IPS DF 6.9 (cell line): Measurements from ENCODE around the gene SRGN.

ENCODE experiments used
- DNase-seq: peaks from one replicate; pipeline ENCODE4 v3.0.0-alpha.2; 2013; ENCODE audit warnings: low read depth, low spot score
- H3K27ac ChIP-seq: one replicate; pipeline ENCODE4 v1.5.1; 2013; ENCODE audit warnings: low read length, control low read depth
- H3K27me3 ChIP-seq: 2 replicates; pipeline ENCODE4 v1.6.1; 2013; ENCODE audit warnings: mild to moderate bottlenecking, low read length; ENCODE audit not compliant: control insufficient read depth, insufficient read depth
- H3K36me3 ChIP-seq: 2 replicates; pipeline ENCODE4 v1.6.1; 2013; ENCODE audit warnings: low read length; ENCODE audit not compliant: control insufficient read depth, insufficient read depth
- H3K4me1 ChIP-seq: 2 replicates; pipeline ENCODE4 v1.6.1; 2013; ENCODE audit warnings: low read length; ENCODE audit not compliant: control insufficient read depth, insufficient read depth
- H3K4me3 ChIP-seq: 2 replicates; pipeline ENCODE4 v1.5.1; 2013; ENCODE audit warnings: mild to moderate bottlenecking, low read length
- H3K9me3 ChIP-seq: 2 replicates; pipeline ENCODE4 v1.6.1; 2013; ENCODE audit warnings: low read length, inconsistent platforms; ENCODE audit not compliant: control insufficient read depth, insufficient read depth
- WGBS: extraction: QIAGEN DNeasy Blood & Tissue Kit; methylation state at CpG from one replicate; pipeline ENCODE4 v1.1.7; 2013; ENCODE audit warnings: mixed read lengths, missing lambda C conversion rate; ENCODE audit not compliant: insufficient read length, insufficient coverage; 5-methylcytosine and 5-hydroxymethylcytosine counted together

Gene SRGN

GRCh38 chr10:69062901-69063300 is 25.0 kb upstream of the SRGN start:
- no peak for DNase-seq
- H3K4me3 ChIP-seq: no peak overlapping the region
- no CpG with 5 or more reads among the region's 5 CpGs for WGBS

GRCh38 chr10:69064762-69065328 is 23.1 kb upstream of the SRGN start:
- Histone ChIP-seq H3K9me3 (no peaks in the 10 kb centered on the region), H3K27ac (no peak overlapping the region), H3K36me3 (no peaks in the 10 kb centered on the region), H3K27me3 (no peaks in the 10 kb centered on the region), H3K4me3 (no peak overlapping the region), H3K4me1 (0 out of 2 replicates have a peak, but pooled peaks cover 4% of the 10 kb centered on the region)
- no CpG with 5 or more reads among the region's 6 CpGs for WGBS
- DNase-seq: no peak

More at GRCh38 chr10:69062901-69063300, 25.0 kb upstream of the SRGN start:
- Histone ChIP-seq H3K27me3 (no peaks in the 10 kb centered on the region), H3K4me1 (no peaks in the 10 kb centered on the region), H3K36me3 (no peaks in the 10 kb centered on the region), H3K9me3 (no peaks in the 10 kb centered on the region), H3K27ac (no peak overlapping the region)

- H3K4me3 ChIP-seq: no peak overlapping the region
- 0 out of 2 replicates have a peak, but pooled peaks cover 4% of the 10 kb centered on the region for H3K4me1 ChIP-seq
- no peaks in the 10 kb centered on the region for H3K36me3 ChIP-seq
- no peaks in the 10 kb centered on the region for H3K9me3 ChIP-seq
- DNase-seq: no peak
- no peak overlapping the region for H3K27ac ChIP-seq
- H3K27me3 ChIP-seq: no peaks in the 10 kb centered on the region
- WGBS: no CpG with 5 or more reads among the region's 8 CpGs
These were observed 22.2 kb upstream of the SRGN start for GRCh38 chr10:69065406-69066361.

GRCh38 chr10:69067189-69067588 is 20.7 kb upstream of the SRGN start:
- Histone ChIP-seq H3K4me1 (0 out of 2 replicates have a peak, but pooled peaks cover 4% of the 10 kb centered on the region), H3K27me3 (no peaks in the 10 kb centered on the region), H3K9me3 (no peaks in the 10 kb centered on the region), H3K4me3 (no peak overlapping the region), H3K27ac (no peak overlapping the region), H3K36me3 (no peaks in the 10 kb centered on the region)
- DNase-seq: no peak
- WGBS: no CpG with 5 or more reads among the region's 3 CpGs

- no peaks in the 10 kb centered on the region for H3K9me3 ChIP-seq
- H3K4me1 ChIP-seq: 0 out of 2 replicates have a peak, but pooled peaks cover 4% of the 10 kb centered on the region
- no CpG with 5 or more reads among the region's 5 CpGs for WGBS
- H3K27me3 ChIP-seq: no peaks in the 10 kb centered on the region
- no peaks in the 10 kb centered on the region for H3K36me3 ChIP-seq
- no peak for DNase-seq
- H3K27ac ChIP-seq: no peak overlapping the region
- H3K4me3 ChIP-seq: no peak overlapping the region
These were observed 19.4 kb upstream of the SRGN start for GRCh38 chr10:69068549-69068948.

- 0 out of 2 replicates have a peak, but pooled peaks cover 4% of the 10 kb centered on the region for H3K4me1 ChIP-seq
- WGBS: no CpG with 5 or more reads among the region's 19 CpGs
- H3K36me3 ChIP-seq: no peaks in the 10 kb centered on the region
- no peak for DNase-seq
- H3K27ac ChIP-seq: no peak overlapping the region
- H3K9me3 ChIP-seq: no peaks in the 10 kb centered on the region
- no peaks in the 10 kb centered on the region for H3K27me3 ChIP-seq
- H3K4me3 ChIP-seq: no peak overlapping the region
These were observed 18.5 kb upstream of the SRGN start for GRCh38 chr10:69069090-69070042.

- no peaks in the 10 kb centered on the region for H3K9me3 ChIP-seq
- WGBS: no CpG with 5 or more reads among the region's 4 CpGs
- no peak overlapping the region for H3K4me3 ChIP-seq
- no peaks in the 10 kb centered on the region for H3K36me3 ChIP-seq
- H3K27me3 ChIP-seq: no peaks in the 10 kb centered on the region
- DNase-seq: no peak
- 0 out of 2 replicates have a peak, but pooled peaks cover 4% of the 10 kb centered on the region for H3K4me1 ChIP-seq
- H3K27ac ChIP-seq: no peak overlapping the region
These were observed 17.0 kb upstream of the SRGN start for GRCh38 chr10:69070951-69071350.

- no peak for DNase-seq
- Histone ChIP-seq H3K4me3 (no peak overlapping the region), H3K27me3 (no peaks in the 10 kb centered on the region), H3K27ac (no peak overlapping the region), H3K36me3 (no peaks in the 10 kb centered on the region), H3K9me3 (no peaks in the 10 kb centered on the region), H3K4me1 (0 out of 2 replicates have a peak, but pooled peaks cover 4% of the 10 kb centered on the region)
- WGBS: no CpG with 5 or more reads among the region's 6 CpGs
These were observed 16.3 kb upstream of the SRGN start for GRCh38 chr10:69071610-69072009.

DNA sequence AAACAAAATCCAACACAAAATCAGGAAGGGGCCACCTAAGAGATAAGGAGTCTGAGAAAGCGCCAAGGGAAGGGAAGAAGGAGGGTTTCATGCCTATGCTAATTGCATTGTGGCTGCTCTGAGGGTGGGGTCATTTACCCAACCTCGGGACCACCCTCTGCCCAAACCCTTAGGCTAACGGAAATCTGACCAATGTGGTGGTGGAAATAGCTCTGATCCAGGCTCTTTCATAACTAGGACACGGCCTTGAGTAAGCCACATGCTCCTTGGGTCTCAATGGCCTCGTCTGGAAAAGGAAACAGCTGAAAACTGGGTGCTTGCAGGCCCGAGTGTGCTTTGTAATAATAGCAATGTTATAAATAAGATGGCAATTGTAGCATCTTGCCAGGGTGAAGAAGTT is 14.9 kb upstream of the SRGN start:
- WGBS: no CpG with 5 or more reads among the region's 6 CpGs
- Histone ChIP-seq H3K4me3 (no peak overlapping the region), H3K27ac (no peak overlapping the region), H3K36me3 (no peaks in the 10 kb centered on the region), H3K27me3 (no peaks in the 10 kb centered on the region), H3K9me3 (no peaks in the 10 kb centered on the region), H3K4me1 (0 out of 2 replicates have a peak, but pooled peaks cover 4% of the 10 kb centered on the region)
- no peak for DNase-seq
